B cell (primary cell): ENCODE measurements around the gene RABL6.

Experiments used
- CTCF ChIP-seq: fragments of 200-600 bp; IDR thresholded peaks from one replicate; pipeline ENCODE4 v1.8.0; 2022; ENCODE audit warnings: antibody characterized with exemption, mild to moderate bottlenecking
- EZH2 ChIP-seq: IDR thresholded peaks from 2 replicates; pipeline ENCODE4 v1.6.1; 2012; ENCODE audit warnings: borderline replicate concordance, low read depth, mild to moderate bottlenecking, moderate library complexity, low read length; ENCODE audit not compliant: insufficient read depth, poor library complexity, severe bottlenecking

- TF ChIP-seq CTCF (no peak), EZH2 (no peak)
These were observed 35.8 kb upstream of the RABL6 start for GRCh38 chr9:136771907-136772415.
